Transverse colon (tissue), 4 donors: ENCODE results near the gene RRP1. TPM values are rescaled to one million over a fixed set of nuclear protein-coding genes. Genes with fewer than 3 reads are reported as not detected.
"Not testable (repeated sequence)": the region's sequence is repeated elsewhere in the genome, so short reads cannot be mapped to it uniquely, and the experiment has no call there.

Experiments
- DNase-seq: peaks from one replicate; pipeline ENCODE4 v3.0.0-alpha.2; 2019
- H3K27ac ChIP-seq, 4 donors: fragments of 200-600 bp; sonication (generic); 2 replicates each; pipeline ENCODE4 v1.5.1; 2016 to 2018; ENCODE audit warnings: inconsistent platforms in 4 of 4
- H3K27me3 ChIP-seq: fragments of 200-600 bp; sonication (generic); 2 replicates; pipeline ENCODE4 v1.5.1; 2017; ENCODE audit warnings: inconsistent platforms
- H3K36me3 ChIP-seq, 4 donors: fragments of 200-600 bp; sonication (generic); 2 replicates each; pipeline ENCODE4 v1.5.1; 2017 to 2019; ENCODE audit warnings: inconsistent platforms in 4 of 4
- H3K4me1 ChIP-seq, 4 donors: fragments of 200-600 bp; sonication (generic); 2 replicates each; pipeline ENCODE4 v1.5.1; 2017 to 2020; ENCODE audit warnings: inconsistent platforms in 4 of 4
- H3K4me3 ChIP-seq, 4 donors: fragments of 200-600 bp; sonication (generic); 1 replicate in 1 of 4; 2 replicates in 3 of 4; pipeline versions ENCODE4 v1.5.1 to v1.6.1; 2017 to 2019; ENCODE audit warnings: inconsistent platforms in 4 of 4
- H3K9me3 ChIP-seq, 2 donors: fragments of 200-600 bp; sonication (generic); 2 replicates each; pipeline ENCODE4 v1.5.1; 2017 to 2019; ENCODE audit warnings: inconsistent platforms in 2 of 2
- EP300 ChIP-seq: sonication (generic); formaldehyde crosslinking; IDR thresholded peaks from one replicate; pipeline ENCODE4 v1.6.1; 2017; ENCODE audit warnings: antibody characterized with exemption, low read depth
- POLR2A ChIP-seq: fragments of 450-650 bp; IDR thresholded peaks from one replicate; pipeline ENCODE4 v1.6.1; 2016; ENCODE audit warnings: antibody characterized with exemption, mild to moderate bottlenecking, moderate library complexity
- POLR2AphosphoS5 ChIP-seq, 3 donors: sonication (generic); formaldehyde crosslinking; IDR thresholded peaks; one replicate each; pipeline ENCODE4 v1.6.1; 2016; ENCODE audit warnings: antibody characterized with exemption in 3 of 3
- WGBS, 2 donors: methylation state at CpG; one replicate each; pipeline ENCODE4 v1.1.5; 2018; ENCODE audit warnings: low coverage in 1 of 2; 5-methylcytosine and 5-hydroxymethylcytosine counted together
- in situ Hi-C, 4 donors: fragments of 200-750 bp; cut with MboI; loops; one replicate each; pipeline versions ENCODE4 v1.15.0 to v1.15.1; 2017; ENCODE audit warnings: low sequenced_read_pairs in 3 of 4, low pct_ligation_motif_present in 1 of 4, low pct_unique_long_range_greater_than_20kb in 1 of 4
- intact Hi-C: fragments of 100-400 bp; cut with DNase I; formaldehyde crosslinking; loops from one replicate; pipeline ENCODE4 v1.15.1; 2023; ENCODE audit warnings: low total_unique reads
- total RNA-seq, 4 donors: library from RNA; depleted of rRNA; stranded (reverse); fragments of >200 nt; gene quantifications; one replicate each; pipeline ENCODE4 v1.1.0, GENCODE V29; 2016
- TF ChIP-seq, protein P1 (sequence below), 5 experiments: fragments of 200-600 bp in 3 of 5; fragments of 450-650 bp in 2 of 5; sonication (generic) in 3 of 5; IDR thresholded peaks; 1 replicate in 2 of 5; 2 replicates in 3 of 5; pipeline ENCODE4 v1.5.1; 2016 to 2017; ENCODE audit warnings: antibody characterized with exemption in 5 of 5, inconsistent platforms in 3 of 5, mild to moderate bottlenecking in 2 of 5, moderate library complexity in 1 of 5

RRP1 gene
- total RNA-seq, 4 donors from 2014 or later = 5.2 to 26.1 (median 11.1) TPM

- DNase-seq = no peak
- Histone ChIP-seq H3K4me3 (no peak overlapping the region), H3K9me3 (no peaks in the 10 kb centered on the region), H3K36me3 (no peaks in the 10 kb centered on the region), H3K27ac (no peak overlapping the region), H3K27me3 (peaks cover 5% of the 10 kb centered on the region), H3K4me1 (peaks cover 0 to 4% (median 0%) of the 10 kb centered on the region in 4 donors)
- TF ChIP-seq, protein P1, sequence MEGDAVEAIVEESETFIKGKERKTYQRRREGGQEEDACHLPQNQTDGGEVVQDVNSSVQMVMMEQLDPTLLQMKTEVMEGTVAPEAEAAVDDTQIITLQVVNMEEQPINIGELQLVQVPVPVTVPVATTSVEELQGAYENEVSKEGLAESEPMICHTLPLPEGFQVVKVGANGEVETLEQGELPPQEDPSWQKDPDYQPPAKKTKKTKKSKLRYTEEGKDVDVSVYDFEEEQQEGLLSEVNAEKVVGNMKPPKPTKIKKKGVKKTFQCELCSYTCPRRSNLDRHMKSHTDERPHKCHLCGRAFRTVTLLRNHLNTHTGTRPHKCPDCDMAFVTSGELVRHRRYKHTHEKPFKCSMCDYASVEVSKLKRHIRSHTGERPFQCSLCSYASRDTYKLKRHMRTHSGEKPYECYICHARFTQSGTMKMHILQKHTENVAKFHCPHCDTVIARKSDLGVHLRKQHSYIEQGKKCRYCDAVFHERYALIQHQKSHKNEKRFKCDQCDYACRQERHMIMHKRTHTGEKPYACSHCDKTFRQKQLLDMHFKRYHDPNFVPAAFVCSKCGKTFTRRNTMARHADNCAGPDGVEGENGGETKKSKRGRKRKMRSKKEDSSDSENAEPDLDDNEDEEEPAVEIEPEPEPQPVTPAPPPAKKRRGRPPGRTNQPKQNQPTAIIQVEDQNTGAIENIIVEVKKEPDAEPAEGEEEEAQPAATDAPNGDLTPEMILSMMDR (IDR thresholded peaks at IDR 0.05) = no peak
- no peak for TF ChIP-seq POLR2A
- TF ChIP-seq POLR2AphosphoS5 (IDR thresholded peaks at IDR 0.05) = no peak
- no peak for TF ChIP-seq EP300
- in situ Hi-C loops (loop anchor here in 1 of 4 donors (25.0 kb wide), 1 partner anchor 95 kb away; no protein-coding TSS in a partner anchor), intact Hi-C loops (no loop called here)
- WGBS, 2 donors = 40 to 51% methylated on average over 2 of the region's 2 CpGs
Measured at GRCh38 chr21:43842742-43843141, 53.4 kb downstream of the RRP1 start.

GRCh38 chr21:43844906-43845305 is 55.5 kb downstream of the RRP1 start:
- in situ Hi-C loops = loop anchor here in 1 of 4 donors (25.0 kb wide), 1 partner anchor 92 kb away; no protein-coding TSS in a partner anchor
- intact Hi-C loops, H3K4me3 ChIP-seq, H3K27me3 ChIP-seq, H3K27ac ChIP-seq, H3K36me3 ChIP-seq, H3K9me3 ChIP-seq, H3K4me1 ChIP-seq, DNase-seq: not testable (repeated sequence)
- WGBS, 2 donors = 78 to 82% methylated on average over 5 of the region's 5 CpGs

- Histone ChIP-seq H3K9me3 (no peaks in the 10 kb centered on the region), H3K27me3 (no peaks in the 10 kb centered on the region), H3K4me3 (no peak overlapping the region), H3K36me3 (no peaks in the 10 kb centered on the region), H3K27ac (no peak overlapping the region), H3K4me1 (peaks cover 0 to 10% (median 0%) of the 10 kb centered on the region in 4 donors)
- no peak for TF ChIP-seq EP300
- intact Hi-C loops = no loop called here
- in situ Hi-C loops = loop anchor here in 1 of 4 donors (25.0 kb wide), 1 partner anchor 92 kb away; no protein-coding TSS in a partner anchor
- 90% methylated on average over 13 of the region's 13 CpGs; no CpG with 5 or more reads in 1 of the 2 donors for WGBS, 2 donors
- DNase-seq = no peak
Measured at GRCh38 chr21:43845386-43845785, 56.0 kb downstream of the RRP1 start.

GRCh38 chr21:43846430-43846829 is 57.1 kb downstream of the RRP1 start:
- Histone ChIP-seq H3K9me3 (no peaks in the 10 kb centered on the region), H3K4me3 (no peak overlapping the region), H3K36me3 (no peaks in the 10 kb centered on the region), H3K27me3 (no peaks in the 10 kb centered on the region), H3K4me1 (peaks cover 0 to 10% (median 0%) of the 10 kb centered on the region in 4 donors), H3K27ac (no peak overlapping the region)
- intact Hi-C loops = no loop called here
- TF ChIP-seq POLR2A (no peak), EP300 (no peak), POLR2AphosphoS5 (IDR thresholded peaks at IDR 0.05) (no peak)
- TF ChIP-seq, protein P1 (IDR thresholded peaks at IDR 0.05) = no peak
- DNase-seq = no peak
- WGBS, 2 donors = 96% methylated on average over 5 to 6 of the region's 6 CpGs
- in situ Hi-C loops = loop anchor here in 1 of 4 donors (25.0 kb wide), 1 partner anchor 91 kb away; no protein-coding TSS in a partner anchor

DNA sequence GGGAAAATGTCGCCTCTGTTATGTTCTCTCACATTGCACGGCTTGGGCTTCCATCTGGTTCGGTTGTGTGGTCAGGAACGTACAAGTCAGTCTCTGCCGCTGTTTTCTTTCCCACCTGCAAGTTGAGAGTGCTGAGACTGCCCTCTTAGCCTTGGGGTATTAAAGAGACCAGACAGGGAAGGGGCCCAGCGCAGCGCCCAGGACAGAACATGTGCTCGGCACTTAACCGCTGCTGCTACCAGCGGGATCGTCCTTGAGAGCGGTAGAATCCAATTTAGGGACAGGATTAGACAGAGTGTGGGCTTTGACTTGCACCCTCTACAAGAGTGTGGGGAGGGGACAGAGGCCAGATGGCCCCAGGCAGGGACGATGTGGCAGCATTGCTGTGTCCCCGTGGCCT is 57.9 kb downstream of the RRP1 start:
- TF ChIP-seq POLR2A = no peak
- TF ChIP-seq, protein P1 (IDR thresholded peaks at IDR 0.05) = no peak
- no peak for TF ChIP-seq POLR2AphosphoS5 (IDR thresholded peaks at IDR 0.05)
- no peak for TF ChIP-seq EP300
- peaks cover 0 to 10% (median 0%) of the 10 kb centered on the region in 4 donors for H3K4me1 ChIP-seq
- DNase-seq = no peak
- intact Hi-C loops = no loop called here
- 96 to 97% methylated on average over 5 to 14 of the region's 14 CpGs for WGBS, 2 donors
- H3K9me3 ChIP-seq = no peaks in the 10 kb centered on the region
- H3K27me3 ChIP-seq = no peaks in the 10 kb centered on the region
- no peak overlapping the region for H3K27ac ChIP-seq
- no peaks in the 10 kb centered on the region for H3K36me3 ChIP-seq
- in situ Hi-C loops = loop anchor here in 1 of 4 donors (25.0 kb wide), 1 partner anchor 90 kb away; no protein-coding TSS in a partner anchor
- H3K4me3 ChIP-seq = no peak overlapping the region
